ENCODE measurements around the gene GPR37L1.
A peak's percentile ranks its signal among the peaks of the same experiment; 100 is the strongest.
"Not testable (repeated sequence)": the region's sequence is repeated elsewhere in the genome, so short reads cannot be mapped to it uniquely, and the experiment has no call there.

The GPR37L1 gene

DNA sequence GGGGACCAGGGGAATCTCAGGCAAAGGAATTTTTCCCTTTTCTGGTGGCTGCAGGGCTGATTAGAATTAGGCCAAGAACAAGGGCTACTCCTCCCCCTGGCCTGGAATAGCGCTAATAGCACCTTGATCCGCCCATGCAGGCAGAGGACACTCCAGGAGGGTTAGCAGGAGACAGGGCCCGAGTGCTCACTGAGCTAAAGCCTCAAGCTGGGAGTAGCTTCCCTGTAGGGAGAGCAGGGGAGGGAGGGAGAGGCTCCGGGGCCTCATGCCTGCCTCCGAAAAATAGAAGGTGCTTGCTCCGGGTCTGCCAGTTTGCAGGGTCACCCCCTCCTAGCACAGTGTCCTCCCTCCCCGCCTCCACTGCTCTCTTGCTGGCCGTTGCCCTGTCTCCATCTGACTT, 33.9 kb downstream of the GPR37L1 start:
- DNase-seq (ENCODE audit: low spot score), result no peak

DNA sequence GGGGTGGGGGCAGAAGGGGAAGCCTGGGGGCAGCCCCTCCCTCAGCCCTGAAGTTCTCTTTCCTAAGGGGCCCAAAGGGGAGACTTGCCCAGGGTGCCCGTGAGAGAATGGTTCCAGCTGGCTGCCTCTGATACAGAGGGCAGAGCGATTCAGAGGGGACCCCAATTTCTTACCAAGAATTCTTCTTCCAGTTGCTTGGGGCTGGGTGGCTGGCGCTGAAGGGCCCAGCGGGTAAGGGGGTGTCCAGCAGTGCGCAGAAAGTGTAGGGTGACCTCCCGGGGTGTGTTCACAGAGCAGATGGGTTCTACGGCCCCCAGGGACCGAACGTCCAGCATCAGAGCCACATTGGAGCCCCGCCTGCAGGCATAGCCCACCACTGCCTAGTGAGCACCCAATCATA, 35.2 kb downstream of the GPR37L1 start:
- DNase-seq (ENCODE audit: low spot score), result no peak

DNA sequence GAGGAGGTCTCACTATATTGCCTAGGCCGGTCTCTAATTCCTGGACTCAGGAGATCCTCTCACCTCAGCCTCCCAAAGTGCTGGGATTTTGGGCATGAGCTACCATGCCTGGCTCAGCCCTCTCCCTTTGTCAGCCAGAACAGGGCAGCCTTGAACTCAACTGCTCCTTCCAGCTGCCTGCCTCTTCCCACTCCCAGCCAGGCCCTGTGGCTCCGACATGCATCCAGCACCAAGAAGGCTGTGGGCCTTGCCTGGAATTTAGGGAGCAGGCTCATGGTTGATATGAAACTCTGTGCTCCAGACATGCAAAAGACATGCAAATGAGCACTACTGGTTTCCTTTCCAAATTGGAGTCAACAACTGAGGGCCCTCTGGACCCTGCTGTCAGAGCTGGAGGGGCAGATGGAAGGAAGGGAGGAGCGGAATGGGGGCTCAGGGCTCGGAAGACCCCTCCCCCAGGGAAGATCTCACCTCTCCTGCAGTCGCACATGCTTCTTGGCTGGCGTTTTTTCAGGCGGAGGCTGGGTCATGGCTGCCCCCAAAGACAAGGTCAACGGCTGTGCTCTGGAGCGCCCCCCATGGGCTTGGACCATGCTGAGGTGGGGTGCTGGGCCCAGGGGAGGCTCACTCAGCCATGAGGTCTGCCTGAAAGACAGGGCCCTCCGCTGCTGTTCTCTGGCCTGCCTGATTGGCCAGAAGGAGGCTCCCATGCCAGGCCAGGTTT, 36.3 kb downstream of the GPR37L1 start:
- peak; percentile 49 for DNase-seq (ENCODE audit: low spot score)

DNA sequence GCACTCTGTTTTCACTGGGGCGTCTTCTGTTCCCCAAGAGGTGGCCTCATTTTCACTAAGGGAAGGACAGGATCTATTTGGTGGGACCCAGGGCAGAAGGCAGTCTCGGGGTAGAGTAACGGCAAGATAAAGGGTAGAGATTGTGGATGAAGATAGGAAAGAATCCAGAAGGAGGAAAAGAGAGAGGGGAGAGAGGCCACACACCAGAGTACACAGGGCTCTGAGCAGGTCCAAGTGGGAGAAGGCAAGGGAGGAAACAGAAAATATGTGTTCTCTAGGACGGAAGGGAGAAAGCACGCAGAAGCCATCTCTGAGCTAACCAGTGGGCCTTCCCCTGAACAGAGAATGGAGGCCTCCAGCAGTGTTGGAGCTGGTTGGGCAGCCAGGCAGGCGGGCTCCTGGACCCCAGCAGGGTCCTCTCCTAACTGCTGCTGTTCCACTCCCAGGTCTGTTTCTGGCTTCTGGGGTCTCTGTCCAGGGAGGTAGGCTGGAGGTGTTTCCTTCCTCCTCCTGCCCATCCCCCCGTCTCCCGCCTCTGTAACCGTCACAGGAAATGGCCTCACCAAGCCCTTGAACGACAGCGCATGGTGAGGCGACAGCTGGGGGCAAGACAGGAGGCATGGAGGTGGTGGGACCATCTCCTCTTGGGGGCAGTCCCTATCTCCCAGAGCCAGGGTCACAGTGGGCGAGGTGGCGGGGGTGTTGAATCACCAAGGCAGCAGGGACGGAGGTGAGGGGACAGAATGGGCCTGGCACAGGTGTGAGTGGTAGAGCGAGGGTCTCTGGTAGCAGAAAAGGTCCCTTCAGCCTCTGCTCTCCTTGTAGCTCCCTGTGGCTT, 37.0 kb downstream of the GPR37L1 start:
- peak; percentile 43 for DNase-seq (ENCODE audit: low spot score)

DNA sequence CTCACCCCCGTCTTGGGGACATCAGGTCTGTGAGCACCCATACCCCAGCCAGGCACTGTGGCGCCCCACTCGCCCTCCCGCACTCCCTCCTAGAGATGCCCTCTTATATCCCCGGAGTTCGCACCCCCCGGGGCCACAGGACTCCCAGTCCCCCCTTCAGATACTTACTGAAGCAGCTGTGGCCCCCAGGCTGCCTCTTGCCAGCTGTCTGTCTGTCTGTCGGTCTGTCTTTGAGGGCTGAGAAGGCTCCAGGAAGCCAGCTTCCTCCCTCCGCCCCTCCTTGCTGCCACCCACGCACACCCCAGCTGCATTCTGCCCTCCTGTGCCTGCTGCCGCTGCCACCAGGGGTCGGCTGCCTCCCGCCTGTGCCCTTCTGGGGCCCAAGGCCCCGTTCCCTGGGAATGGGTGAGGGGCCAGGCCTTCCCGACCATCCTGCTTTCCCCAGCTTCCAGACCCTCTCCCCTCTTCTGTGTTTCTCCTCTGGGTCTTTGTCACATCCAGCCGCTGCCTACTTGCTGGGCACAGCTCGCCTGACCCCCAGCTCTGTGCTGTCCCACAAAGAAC, 37.7 kb downstream of the GPR37L1 start, which contains the start of gene PTPN7:
PTPN7 (minus strand) TSS at position 226 of the 564 bp plus-strand sequence. CDS start 1,200 bp downstream, outside the sequence.
- DNase-seq (ENCODE audit: low spot score), result peak; percentile 90

DNA sequence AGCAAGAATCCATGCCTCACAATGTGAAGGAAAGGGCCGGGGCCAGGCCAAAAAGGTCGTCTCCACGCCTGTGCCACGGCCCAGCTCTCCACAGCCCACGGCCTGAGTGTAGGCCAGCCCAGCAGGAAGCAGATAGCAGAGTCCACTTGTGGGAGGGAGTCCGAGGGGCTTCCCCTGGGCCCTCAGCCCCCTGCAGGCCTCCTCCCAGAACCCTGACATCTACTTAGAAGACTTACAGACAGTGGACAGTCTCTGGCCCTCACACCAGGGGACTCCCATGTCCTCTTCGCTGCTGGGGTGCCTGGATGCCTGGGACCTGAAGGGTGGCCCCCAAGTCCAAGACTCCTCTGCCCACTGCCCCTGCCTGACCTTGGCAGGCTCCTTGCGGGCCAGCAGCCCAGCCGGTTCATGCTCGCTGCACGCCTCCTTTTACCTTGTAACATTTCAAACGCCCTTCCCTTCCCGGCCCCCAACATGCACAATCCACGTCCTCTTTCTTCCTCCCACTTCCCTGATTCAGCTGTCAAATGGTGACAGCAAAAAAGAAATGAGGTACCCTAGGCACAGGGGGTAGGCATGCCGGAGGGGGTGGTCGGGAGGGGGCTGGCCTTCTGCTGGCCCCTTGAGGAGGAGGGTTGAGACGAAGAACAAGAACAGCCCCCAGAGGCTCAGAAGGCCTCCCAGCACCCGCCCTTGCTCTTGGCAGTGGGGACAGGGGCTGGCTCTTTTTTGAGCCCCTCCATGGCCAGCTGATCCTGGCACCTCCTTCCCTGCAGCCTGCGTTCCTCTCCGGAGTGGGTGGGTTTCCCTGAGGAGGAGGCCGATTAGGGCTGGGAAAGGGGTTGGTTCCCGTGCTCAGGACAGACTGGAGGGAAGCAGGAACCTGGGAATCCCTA, 38.7 kb downstream of the GPR37L1 start:
- peak; percentile 40 for DNase-seq (ENCODE audit: low spot score)

DNA sequence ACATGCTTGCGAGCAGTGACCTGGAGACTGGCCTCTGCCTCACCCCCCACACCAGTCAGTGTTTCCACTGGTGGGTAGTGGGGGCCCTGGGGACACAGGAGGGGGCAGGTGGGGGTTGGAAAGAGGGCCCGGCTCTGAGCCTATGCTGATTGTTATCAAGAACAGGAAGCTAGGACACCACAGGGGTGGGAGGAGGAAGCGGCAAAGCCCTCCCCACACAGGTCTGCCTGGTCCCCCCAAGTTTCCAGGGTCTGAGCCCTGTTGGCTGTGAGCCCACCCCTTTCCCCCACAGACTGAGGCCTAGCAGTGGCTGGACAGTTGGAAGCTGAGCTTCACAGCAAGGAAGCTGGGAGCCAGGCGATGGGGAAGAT, 39.3 kb downstream of the GPR37L1 start:
- DNase-seq (ENCODE audit: low spot score), result peak; percentile 52

DNA sequence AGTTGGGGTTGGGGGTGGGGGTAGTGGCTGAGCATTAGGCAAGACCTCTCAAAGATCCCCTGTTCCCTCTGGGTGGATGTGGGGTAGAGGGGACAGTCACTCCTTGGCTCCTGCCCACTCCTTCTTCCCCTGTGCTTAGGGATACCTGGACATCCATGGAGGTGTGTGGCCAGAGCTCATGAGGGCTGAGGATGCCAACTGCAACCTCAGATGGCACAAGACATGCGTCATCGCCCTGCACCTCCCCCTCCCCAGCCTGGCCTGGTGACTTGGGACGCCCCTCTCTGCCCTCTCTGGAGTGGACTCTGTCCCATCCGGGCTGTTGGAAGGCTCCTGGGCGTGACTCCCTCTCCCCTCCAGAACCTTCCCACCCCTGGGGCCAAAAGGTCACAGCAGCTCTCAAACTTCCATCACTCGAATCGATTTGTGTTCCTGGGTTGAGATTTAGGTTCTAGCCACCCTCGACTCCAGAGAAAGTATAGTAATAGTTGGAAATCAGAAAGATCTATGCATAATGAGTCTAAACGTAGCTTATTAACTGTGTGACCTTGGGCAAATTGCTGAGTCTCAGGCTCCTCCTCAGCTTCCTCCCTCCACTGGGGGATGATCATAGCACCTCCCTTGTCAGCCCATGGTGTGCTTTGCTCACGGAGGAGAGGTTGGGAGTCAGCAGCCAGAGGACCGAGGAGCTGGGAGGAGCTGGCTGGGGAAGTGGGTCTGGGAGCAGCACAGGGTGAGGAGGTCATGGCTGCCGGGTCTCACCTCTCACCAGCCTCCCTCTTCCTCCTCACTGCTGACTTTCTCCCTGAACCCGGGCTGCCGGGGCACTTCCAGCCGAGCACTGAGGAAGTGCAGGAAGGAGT, 39.9 kb downstream of the GPR37L1 start:
- no peak for DNase-seq (ENCODE audit: low spot score)

DNA sequence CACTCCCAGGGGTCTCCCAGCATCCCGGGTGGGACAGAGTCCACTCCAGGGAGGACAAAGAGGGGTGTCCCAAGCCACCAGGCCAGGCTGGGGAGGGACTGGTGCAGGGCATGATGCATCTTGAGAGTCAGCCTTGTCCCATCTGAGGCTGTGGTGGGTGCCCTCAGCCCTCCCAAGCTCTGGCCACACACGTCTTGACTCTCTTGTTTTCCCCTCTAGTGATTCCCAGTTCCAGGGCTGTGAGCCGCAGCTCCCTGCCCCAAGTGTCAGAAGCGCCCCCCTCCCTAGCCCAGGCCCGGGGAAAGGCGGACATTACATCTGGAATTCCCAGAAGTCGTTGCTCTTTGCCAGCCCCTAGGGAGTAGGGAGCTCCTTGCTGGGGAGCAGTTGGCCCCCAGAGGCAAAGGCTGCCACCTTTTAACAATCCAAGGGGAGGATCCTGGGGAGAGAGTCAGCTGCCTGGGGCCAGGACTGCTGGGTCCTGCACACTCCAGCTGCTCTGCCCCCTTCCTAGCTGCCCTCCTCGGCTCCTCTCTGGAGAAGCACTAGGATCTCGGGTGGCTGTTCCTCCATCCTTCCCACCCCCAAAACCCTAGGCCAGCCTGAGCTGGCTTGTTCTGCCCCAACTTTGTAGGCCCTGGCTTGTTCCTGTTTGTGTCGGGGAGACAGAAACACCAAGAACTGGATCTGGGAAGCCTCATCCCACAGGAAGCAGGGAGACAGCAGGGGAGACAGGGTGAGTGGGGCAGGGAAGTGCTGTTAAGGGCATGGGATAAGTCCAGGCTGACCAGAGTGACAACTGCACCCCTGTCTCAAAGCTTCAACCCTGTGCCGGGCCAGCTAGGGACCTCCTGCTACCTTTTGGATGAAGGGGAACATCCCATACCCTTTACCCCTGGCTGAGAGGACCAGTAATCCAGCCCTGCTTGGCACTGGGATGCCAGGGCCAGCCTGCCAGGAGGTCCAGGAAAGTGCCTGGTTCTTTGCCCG, 40.9 kb downstream of the GPR37L1 start:
- no peak for DNase-seq (ENCODE audit: low spot score)

DNA sequence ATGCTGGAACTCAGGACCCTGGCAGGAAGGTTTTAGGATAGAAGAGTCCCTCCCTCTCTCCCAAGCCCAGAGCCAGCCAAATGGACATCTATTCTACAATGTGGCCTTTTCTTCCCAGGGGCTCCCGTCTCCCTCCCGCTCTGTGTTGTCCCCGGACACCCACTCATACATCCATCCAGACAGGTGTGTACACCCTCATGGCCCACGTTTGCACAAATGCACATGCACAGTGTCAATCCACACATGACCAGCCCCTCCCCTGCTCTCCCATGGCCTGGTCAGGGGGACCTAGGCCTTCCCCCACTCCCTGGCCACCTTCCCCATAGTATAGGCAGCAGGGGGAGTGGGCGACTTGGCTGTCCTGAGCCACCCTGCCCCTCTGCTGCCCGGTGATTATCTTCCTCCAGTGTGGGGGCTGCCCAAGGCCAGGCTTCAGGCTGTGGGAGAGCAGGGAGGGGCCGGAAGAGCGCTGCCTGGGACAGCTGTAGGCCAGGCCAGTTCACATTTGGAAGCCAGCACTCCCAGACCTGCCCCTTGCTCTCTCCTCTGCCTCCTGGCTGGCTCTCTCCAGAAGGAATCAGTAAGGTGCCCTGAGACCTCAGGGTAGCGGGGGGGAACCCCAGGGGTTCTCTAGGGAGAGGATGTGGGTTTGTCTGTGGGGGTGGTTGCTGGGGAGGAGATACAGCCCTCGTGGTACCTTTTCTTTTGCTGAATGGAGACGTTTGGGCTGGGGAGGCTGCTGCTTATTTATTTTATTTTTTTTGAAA, 41.7 kb downstream of the GPR37L1 start:
- peak; percentile 85 for DNase-seq (ENCODE audit: low spot score)

DNA sequence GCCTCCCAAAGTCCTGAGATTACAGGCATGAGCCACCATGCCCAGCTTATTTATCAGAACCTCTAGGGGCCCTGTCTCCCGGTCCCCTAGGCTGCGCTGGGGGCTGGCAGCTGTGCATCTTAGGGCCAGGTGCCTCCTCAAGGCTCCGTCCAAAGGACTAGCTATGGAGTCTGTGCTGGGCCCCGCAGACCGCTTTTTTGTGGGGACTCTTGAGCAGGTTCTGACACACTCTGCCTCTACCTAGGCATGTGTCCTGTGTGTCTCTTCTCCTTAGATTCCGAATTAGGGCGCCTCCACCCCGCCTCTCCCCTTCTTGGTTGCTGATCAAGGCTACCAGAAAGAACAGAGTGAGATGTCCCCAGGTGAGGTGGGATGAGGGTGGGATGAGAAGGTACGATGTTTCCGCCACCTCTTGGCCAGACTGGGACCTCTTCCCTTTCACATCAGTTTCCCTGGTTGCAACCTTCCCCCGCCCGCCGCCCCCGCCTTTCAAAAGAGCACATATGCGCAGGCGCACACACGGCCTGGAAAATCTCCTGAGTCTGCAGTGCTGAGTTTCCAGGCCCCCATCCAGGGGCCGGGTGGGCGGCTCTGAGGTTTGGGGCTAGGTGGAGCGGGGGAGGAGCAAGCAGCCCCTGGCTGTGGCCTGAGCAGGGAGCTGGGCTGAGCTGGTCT, 42.7 kb downstream of the GPR37L1 start:
- no peak for DNase-seq (ENCODE audit: low spot score)

DNA sequence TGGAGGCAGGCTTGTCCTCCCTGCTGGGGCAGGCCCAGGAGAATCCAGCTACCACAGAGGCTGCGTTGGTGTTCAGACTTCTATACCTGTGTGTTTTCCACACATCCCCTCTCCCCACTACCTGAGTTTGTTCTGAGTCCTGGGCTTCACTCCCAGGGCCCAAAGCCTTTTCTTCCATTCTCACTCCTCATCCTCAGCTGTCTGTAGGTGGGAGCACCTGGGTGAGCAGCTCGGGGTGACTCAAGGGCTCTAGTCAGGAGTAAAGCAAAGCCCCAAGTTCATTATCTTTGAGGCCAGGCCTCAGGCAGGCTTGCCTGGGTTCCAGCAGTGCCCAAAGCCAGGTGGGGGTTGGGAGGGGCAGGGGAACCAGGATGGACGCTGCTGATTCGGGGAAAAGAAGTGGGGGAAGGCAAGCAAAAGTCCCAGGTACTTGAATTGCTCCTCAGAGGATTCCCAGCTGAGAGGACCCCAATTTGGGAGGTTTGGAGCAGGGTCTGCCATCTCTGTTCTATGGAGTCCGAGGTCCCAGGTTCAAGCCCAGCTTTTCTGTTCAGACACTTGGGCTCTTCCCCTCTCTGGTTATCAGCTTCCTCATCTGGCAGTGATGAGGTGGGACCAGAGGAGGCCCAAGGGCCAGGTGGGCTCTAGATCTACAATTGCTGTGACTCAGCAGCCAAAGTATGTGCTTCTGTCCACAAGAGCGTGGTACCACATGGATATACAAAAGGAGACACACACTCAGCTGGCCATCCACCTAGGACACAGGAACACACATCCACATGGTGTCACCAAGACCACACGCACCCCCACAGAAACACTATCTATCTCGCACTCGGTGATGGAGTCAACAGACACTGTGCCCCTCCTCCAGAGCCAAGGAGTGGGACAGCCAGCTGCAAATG, 43.5 kb downstream of the GPR37L1 start:
- DNase-seq (ENCODE audit: low spot score), result no peak

DNA sequence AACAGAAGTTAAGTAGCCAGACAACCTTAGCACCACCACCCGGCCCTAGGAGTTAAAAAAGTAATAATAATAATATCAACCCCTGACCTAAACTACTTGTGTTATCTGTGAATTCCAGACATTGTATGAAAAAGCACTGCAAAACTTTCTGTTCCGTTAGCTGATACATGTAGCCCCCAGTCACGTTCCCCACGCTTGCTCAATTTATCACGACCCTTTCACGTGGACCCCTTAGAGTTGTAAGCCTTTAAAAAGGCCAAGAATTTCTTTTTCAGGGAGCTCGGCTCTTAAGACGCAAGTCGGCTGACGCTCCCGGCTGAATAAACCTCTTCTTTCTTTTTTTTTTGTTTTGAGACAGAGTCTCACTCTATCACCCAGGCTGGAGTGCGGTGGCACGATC, 44.3 kb downstream of the GPR37L1 start:
- DNase-seq (ENCODE audit: low spot score), result not testable (repeated sequence)

DNA sequence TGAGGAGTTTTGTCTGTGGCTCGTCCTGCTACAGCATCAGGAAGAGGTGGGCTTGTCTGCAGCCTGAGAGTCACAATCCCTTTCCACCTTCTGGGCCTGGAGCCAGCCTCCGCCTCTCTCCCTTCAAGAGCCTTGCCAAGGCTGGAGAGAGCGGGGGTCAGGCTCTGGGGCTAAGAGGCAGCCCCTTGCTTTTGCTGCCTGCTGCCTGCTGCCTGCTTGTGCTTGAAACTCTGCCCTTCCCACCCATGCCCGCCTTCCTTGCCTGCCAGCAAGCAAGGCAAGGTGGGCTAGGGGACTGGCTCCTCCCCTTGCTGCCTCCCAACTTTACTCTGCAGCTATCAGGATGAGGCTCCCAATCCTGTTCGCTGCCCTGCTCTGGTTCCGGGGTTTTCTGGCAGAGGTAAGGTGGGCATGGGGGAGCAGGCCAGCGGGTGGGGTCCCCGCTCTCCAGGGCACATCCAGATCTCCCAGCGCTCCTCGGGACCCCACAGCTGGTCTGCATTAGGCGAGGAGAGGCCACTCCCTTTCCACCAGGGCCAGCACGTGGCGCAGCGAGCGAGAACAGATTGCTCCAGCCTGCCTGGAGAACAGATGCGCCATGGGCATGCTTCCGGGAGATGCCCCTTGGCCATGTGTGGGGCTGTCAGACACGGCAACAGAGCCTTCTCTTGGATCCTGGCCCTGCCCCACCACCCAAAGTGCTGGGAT, 45.1 kb downstream of the GPR37L1 start:
- no peak for DNase-seq (ENCODE audit: low spot score)

DNA sequence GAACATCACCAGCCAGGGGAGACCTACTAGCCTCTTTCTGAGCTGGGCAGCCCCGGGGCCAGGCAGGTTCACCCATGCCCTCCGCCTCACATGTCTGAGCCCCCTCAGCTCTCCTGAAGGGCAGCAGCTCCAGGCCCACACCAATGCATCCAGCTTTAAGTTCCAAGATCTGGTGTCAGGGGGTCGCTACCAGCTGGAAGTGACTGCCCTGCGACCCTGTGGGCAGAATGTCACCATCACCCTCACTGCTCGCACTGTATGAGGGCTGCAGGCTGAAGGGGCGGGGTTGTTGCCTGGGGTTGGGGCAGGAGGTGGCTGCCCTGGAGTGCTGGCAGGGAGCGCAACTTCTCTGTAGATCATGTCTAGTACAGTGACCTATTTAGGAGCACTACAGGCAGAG, 46.1 kb downstream of the GPR37L1 start:
- no peak for DNase-seq (ENCODE audit: low spot score)

DNA sequence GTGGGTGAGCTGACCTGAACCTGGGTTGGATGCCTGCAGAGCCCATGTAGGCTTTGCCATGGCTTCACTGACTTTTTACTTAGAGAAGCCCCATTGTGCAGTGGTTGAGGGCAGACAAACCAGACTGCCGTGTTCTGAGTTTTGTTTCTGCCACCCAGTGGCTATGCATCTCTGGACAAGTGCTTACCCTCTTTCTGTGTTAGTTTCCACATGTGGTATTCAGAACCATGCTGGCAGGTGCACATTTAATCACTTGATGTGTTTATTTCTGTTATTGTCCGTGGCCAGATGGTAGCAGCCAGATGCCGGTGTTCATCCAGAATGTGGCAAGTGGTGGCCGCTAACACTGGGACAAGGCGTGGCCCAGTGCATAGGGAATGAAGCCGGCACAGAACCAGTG, 48.0 kb downstream of the GPR37L1 start:
- DNase-seq (ENCODE audit: low spot score), result no peak
